BLaER1 (cell line): ENCODE data around the gene KRTAP4-2.
"Not testable (repeated sequence)": the region's sequence is repeated elsewhere in the genome, so short reads cannot be mapped to it uniquely, and the experiment has no call there.

Experiments
- H3K27ac ChIP-seq: shearing (Covaris generic); formaldehyde crosslinking; 2 replicates; pipeline ENCODE4 v1.8.1; 2022
- H3K27me3 ChIP-seq: shearing (Covaris generic); formaldehyde crosslinking; 2 replicates; pipeline ENCODE4 v1.8.1; 2022
- H3K36me3 ChIP-seq: shearing (Covaris generic); formaldehyde crosslinking; 2 replicates; pipeline ENCODE4 v1.8.1; 2022
- H3K4me1 ChIP-seq: shearing (Covaris generic); formaldehyde crosslinking; 2 replicates; pipeline ENCODE4 v1.8.1; 2022
- H3K4me2 ChIP-seq: shearing (Covaris generic); formaldehyde crosslinking; 2 replicates; pipeline ENCODE4 v1.8.1; 2022
- H3K4me3 ChIP-seq: shearing (Covaris generic); formaldehyde crosslinking; 2 replicates; pipeline ENCODE4 v1.8.1; 2022
- H3K9ac ChIP-seq: shearing (Covaris generic); formaldehyde crosslinking; 2 replicates; pipeline ENCODE4 v1.8.1; 2022
- H3K9me3 ChIP-seq: shearing (Covaris generic); formaldehyde crosslinking; 2 replicates; pipeline ENCODE4 v1.8.1; 2022
- H4K20me1 ChIP-seq: shearing (Covaris generic); formaldehyde crosslinking; 2 replicates; pipeline ENCODE4 v1.8.1; 2022
- Cebpa-rat ChIP-seq: shearing (Covaris generic); IDR thresholded peaks from 2 replicates; pipeline ENCODE4 v1.8.1; 2022

The KRTAP4-2 gene

GRCh38 chr17:41167561-41167960 is 10.5 kb downstream of the KRTAP4-2 start:
- Histone ChIP-seq H3K4me3 (no peak overlapping the region), H3K27me3 (no peaks in the 10 kb centered on the region), H3K9ac (no peak overlapping the region), H3K27ac (no peak overlapping the region), H3K4me2 (no peak overlapping the region), H3K36me3 (no peaks in the 10 kb centered on the region), H4K20me1 (no peaks in the 10 kb centered on the region), H3K4me1 (no peaks in the 10 kb centered on the region), H3K9me3 (peaks cover 7% of the 10 kb centered on the region; the same call in 1 of the 2 replicates)
- TF ChIP-seq Cebpa-rat: no peak

- H4K20me1 ChIP-seq: no peaks in the 10 kb centered on the region
- H3K4me2 ChIP-seq: no peak overlapping the region
- TF ChIP-seq Cebpa-rat: no peak
- H3K9me3 ChIP-seq: peaks cover 7% of the 10 kb centered on the region; the same call in 1 of the 2 replicates
- no peak overlapping the region for H3K4me3 ChIP-seq
- no peaks in the 10 kb centered on the region for H3K27me3 ChIP-seq
- H3K4me1 ChIP-seq: no peaks in the 10 kb centered on the region
- H3K9ac ChIP-seq: no peak overlapping the region
- no peaks in the 10 kb centered on the region for H3K36me3 ChIP-seq
- H3K27ac ChIP-seq: no peak overlapping the region
These were observed 14.2 kb downstream of the KRTAP4-2 start for GRCh38 chr17:41163828-41164227.

GRCh38 chr17:41160648-41161047 is 17.4 kb downstream of the KRTAP4-2 start, which contains the start of gene KRTAP4-4:
TSS of gene KRTAP4-4 (minus strand) at chr17:41160748. CDS start at chr17:41160691, 57 bp downstream.
- Histone ChIP-seq H3K36me3 (no peaks in the 10 kb centered on the region), H3K9ac (no peak within 1 kb of the TSS), H3K27me3 (no peaks in the 10 kb centered on the region), H3K4me1 (no peaks in the 10 kb centered on the region), H3K4me3 (no peak within 1 kb of the TSS), H3K4me2 (no peak within 1 kb of the TSS), H3K27ac (no peak within 1 kb of the TSS), H3K9me3 (no peaks in the 10 kb centered on the region), H4K20me1 (no peaks in the 10 kb centered on the region)
- no peak for TF ChIP-seq Cebpa-rat

GRCh38 chr17:41160190-41160589 is 17.8 kb downstream of the KRTAP4-2 start:
- not testable (repeated sequence) for H3K27me3 ChIP-seq

GRCh38 chr17:41153856-41154255 is 24.2 kb downstream of the KRTAP4-2 start:
- no peak overlapping the region for H3K9ac ChIP-seq
- H3K27ac ChIP-seq: no peak overlapping the region
- H3K36me3 ChIP-seq: no peaks in the 10 kb centered on the region
- H3K9me3 ChIP-seq: no peaks in the 10 kb centered on the region
- H4K20me1 ChIP-seq: no peaks in the 10 kb centered on the region
- H3K27me3 ChIP-seq: no peaks in the 10 kb centered on the region
- H3K4me3 ChIP-seq: no peak overlapping the region
- no peaks in the 10 kb centered on the region for H3K4me1 ChIP-seq
- H3K4me2 ChIP-seq: no peak overlapping the region
- TF ChIP-seq Cebpa-rat: no peak

More at GRCh38 chr17:41160190-41160589, 17.8 kb downstream of the KRTAP4-2 start:
- not testable (repeated sequence) for H3K36me3 ChIP-seq, H3K9ac ChIP-seq, H3K4me1 ChIP-seq, H3K27ac ChIP-seq, H4K20me1 ChIP-seq, H3K4me2 ChIP-seq, H3K4me3 ChIP-seq, H3K9me3 ChIP-seq

- Histone ChIP-seq H3K4me1 (no peaks in the 10 kb centered on the region), H3K27ac (no peak overlapping the region), H3K9ac (no peak overlapping the region), H3K4me2 (no peak overlapping the region), H3K4me3 (no peak overlapping the region), H3K9me3 (no peaks in the 10 kb centered on the region), H3K36me3 (no peaks in the 10 kb centered on the region), H3K27me3 (no peaks in the 10 kb centered on the region), H4K20me1 (no peaks in the 10 kb centered on the region)
- no peak for TF ChIP-seq Cebpa-rat
These were observed 26.5 kb downstream of the KRTAP4-2 start for GRCh38 chr17:41151525-41151924.

- no peak overlapping the region for H3K27ac ChIP-seq
- H3K9me3 ChIP-seq: no peaks in the 10 kb centered on the region
- H3K9ac ChIP-seq: no peak overlapping the region
- H3K36me3 ChIP-seq: no peaks in the 10 kb centered on the region
- H3K4me3 ChIP-seq: no peak overlapping the region
- H3K4me2 ChIP-seq: no peak overlapping the region
- H3K4me1 ChIP-seq: no peaks in the 10 kb centered on the region
- no peak for TF ChIP-seq Cebpa-rat
- H3K27me3 ChIP-seq: no peaks in the 10 kb centered on the region
- no peaks in the 10 kb centered on the region for H4K20me1 ChIP-seq
These were observed 28.0 kb downstream of the KRTAP4-2 start for GRCh38 chr17:41150026-41150425.

- Histone ChIP-seq H3K4me1 (no peaks in the 10 kb centered on the region), H3K36me3 (no peaks in the 10 kb centered on the region), H3K4me2 (no peak within 1 kb of the TSS), H4K20me1 (no peaks in the 10 kb centered on the region), H3K4me3 (no peak within 1 kb of the TSS), H3K9ac (no peak within 1 kb of the TSS), H3K27ac (no peak within 1 kb of the TSS), H3K9me3 (no peaks in the 10 kb centered on the region), H3K27me3 (no peaks in the 10 kb centered on the region)
- TF ChIP-seq Cebpa-rat: no peak
These were observed 28.4 kb downstream of the KRTAP4-2 start, which contains the start of gene KRTAP4-5 for GRCh38 chr17:41149652-41149985. TSS of gene KRTAP4-5 (minus strand) at chr17:41149825. CDS start at chr17:41149767, 58 bp downstream.

- H3K4me2 ChIP-seq, H3K27me3 ChIP-seq, H3K4me3 ChIP-seq, H3K27ac ChIP-seq, H3K9ac ChIP-seq, H4K20me1 ChIP-seq, H3K9me3 ChIP-seq, H3K36me3 ChIP-seq, H3K4me1 ChIP-seq: not testable (repeated sequence)
These were observed 28.9 kb downstream of the KRTAP4-2 start for GRCh38 chr17:41148971-41149651.

GRCh38 chr17:41147531-41148204 is 30.4 kb downstream of the KRTAP4-2 start:
- no peak overlapping the region for H3K4me3 ChIP-seq
- TF ChIP-seq Cebpa-rat: no peak
- no peak overlapping the region for H3K9ac ChIP-seq
- H3K9me3 ChIP-seq: peaks cover 18% of the 10 kb centered on the region
- H3K27me3 ChIP-seq: no peaks in the 10 kb centered on the region
- H3K4me2 ChIP-seq: no peak overlapping the region
- no peaks in the 10 kb centered on the region for H4K20me1 ChIP-seq
- no peak overlapping the region for H3K27ac ChIP-seq
- no peaks in the 10 kb centered on the region for H3K36me3 ChIP-seq
- H3K4me1 ChIP-seq: no peaks in the 10 kb centered on the region
